Stimulated activated CD8-positive, alpha-beta memory T cell treated with anti-CD3 and anti-CD28 coated beads, Interleukin-4, amount 100 ng/mL, for 4 hours (primary cell): Measurements from ENCODE around the gene KIAA1958.

Source experiments
- DNase-seq, 2 donors: peaks; one replicate each; pipeline ENCODE4 v3.0.0-alpha.2; 2020; ENCODE audit warnings: low read depth in 2 of 2, low spot score in 1 of 2

Gene KIAA1958, protein sequence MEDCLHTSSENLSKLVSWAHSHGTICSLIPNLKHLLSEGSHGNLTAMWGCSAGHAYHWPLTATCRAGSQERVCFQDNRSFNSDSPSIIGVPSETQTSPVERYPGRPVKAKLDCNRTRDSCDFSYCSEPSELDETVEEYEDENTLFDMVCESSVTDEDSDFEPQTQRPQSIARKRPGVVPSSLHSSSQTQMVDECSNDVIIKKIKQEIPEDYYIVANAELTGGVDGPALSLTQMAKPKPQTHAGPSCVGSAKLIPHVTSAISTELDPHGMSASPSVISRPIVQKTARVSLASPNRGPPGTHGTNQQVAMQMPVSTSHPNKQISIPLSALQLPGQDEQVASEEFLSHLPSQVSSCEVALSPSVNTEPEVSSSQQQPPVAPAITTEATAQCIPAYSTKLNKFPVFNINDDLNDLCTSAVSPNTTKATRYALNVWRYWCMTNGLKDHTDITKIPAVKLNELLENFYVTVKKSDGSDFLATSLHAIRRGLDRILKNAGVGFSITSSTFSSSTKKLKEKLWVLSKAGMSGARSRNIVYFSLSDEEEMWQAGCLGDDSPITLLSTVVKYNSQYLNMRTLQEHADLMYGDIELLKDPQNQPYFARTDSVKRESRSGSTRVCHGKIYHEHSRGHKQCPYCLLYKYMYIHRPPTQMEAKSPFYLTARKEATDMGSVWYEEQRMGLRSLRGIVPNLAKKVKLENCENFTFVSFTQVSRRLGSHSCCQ

DNA sequence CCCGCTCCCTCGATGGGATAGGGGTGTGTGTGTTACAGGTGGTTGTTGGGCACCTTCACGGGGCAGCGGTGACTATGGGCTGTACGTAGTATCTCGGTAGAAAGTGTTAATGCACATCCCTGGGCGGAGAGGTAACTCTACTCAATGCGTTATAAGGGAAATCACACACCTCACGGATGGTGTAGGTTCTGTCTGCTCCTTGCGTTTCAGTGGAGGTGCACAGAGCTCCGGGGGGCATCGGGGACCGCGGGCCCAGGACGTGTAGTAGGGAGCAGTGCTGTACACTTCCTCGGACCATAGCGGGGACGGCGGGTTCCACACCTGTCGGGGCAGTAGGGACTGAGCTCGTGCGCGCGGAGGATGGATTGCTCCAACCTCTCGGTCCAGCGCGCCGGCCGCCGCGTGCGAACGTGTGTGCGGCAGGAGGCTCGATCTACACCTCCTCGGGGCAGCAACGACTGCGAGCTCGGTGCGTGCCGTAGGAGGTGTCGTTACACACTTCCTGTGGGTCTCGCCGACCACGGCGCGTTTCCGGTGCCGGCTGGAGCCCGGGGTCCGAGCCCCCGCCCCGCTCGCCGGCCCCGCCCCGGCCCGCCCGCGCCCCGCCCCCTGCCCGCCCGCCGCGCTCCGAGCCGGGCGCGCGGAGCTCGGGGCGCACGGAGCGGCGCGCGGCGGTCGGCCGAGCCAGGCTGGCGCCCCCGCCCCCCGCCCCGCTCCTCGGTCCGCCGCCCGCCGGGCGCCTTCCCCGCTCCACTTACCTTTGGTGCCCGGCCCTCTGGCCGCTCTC is at the start of gene KIAA1958:
Gene KIAA1958, plus strand, starts transcription at position 607 of the 787 bp plus-strand sequence. CDS start 87,254 bp downstream, outside the sequence.
- DNase-seq: peak; percentile 46 to 76

DNA sequence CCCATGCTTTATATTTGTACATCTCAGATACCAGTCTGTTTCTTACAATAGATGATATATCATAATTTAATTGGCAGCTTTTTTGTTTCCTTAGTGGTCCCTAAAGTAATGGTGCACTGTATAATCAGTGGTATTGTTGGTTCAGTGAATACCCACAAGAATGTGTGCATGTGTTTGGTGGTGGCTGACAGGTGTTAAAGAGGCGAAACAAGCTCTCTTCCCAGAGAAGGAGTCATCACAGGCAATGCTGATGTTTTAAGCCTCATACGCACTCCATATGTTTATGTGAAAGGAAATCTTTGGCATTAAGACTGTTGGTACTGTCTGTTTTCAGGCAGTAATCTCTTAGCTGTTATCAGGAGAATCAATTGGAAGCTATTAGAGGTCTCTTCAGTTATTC is 49.2 kb upstream of the KIAA1958 start:
- DNase-seq: no peak

DNA sequence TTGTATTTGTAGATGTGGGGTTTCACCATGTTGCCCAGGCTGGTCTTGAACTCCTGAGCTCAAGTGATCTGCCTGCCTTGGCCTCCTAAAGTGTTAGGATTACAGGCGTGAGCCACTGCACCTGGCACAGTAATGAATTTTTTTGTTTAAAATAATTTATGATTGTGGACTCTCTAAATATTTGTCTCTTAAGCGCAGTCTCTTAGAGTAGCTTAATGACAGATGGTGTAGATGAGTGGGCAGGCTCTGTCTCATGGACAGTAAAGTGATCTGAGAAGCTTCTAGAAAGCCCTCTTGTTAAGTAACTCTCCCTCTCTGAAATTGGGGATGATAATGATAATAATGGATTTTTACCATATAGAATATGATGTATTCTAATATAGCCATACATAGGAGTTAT is 47.5 kb upstream of the KIAA1958 start:
- DNase-seq: no peak

DNA sequence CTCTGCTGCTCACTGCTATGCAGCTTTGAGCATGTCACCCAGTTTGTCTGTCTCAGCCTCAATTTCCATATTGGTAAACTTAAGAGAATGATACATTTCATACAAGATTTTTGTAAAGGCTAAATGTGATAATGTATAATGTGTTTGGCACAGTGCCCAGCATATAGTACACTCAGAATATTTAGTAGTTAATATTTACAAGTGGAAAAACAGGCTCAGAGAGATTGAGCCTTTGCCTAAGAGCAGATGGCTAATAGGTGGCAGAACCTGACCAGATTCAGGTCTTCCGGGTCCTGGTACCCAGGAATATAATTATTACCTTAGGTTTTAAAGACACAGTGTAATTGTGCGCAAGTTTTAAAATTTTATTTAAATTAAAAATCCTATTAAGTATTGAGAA is 46.8 kb upstream of the KIAA1958 start:
- no peak for DNase-seq

DNA sequence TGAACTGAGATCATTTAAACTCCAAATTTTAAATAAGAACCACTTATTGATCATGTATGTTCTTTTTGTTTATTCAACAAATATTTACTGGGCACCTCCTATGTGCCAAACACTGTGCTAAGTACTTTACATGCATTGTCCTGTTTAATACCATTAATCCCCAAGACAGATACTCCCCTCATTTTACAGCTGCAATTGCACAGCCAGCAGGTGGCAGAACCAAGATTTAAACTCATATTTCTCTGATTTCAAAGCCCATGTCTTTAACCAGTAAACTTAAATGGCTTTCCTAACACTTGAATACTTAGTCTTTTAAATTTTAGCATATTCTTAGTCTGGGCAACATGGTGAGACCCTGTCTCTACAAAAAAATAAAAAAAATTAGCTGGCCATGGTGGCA is 43.4 kb upstream of the KIAA1958 start:
- no peak for DNase-seq

DNA sequence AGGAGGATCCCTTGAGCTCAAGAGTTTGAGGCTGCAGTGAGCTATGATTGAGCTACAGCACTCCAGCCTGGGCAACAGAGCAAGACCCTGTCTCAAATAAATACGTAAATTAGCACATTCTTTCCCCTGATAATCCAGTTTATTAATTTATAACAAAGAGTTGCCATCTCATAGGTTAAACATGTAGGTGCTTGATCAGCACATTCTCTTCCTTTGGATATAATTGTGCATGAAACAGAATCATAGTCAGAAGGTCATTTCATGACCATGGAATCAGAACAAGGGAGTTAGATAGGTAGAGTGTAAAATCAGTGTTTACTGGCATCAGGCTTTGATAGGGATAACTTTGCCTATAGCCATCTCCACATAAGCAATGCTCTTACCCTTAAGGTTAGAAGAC is 43.0 kb upstream of the KIAA1958 start:
- no peak for DNase-seq

DNA sequence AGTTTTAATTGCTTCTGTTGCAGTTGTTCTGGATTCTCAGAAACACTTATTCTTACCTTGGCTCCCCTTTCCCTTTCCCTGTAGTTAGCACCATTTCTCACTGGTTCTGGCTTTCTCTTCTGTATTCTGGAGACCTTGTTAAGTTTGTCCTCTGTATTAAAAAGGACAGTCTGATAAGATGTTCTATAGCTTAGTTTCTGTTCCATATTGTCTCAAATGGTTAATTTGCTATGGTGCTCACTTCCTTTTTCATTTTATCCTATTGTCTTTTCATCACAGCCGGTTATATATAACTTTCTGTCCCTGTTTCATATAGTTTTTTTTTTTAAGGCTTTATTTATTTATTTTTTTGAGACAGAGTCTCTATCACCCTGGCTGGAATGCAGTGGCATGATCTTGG is 41.4 kb upstream of the KIAA1958 start:
- no peak for DNase-seq

DNA sequence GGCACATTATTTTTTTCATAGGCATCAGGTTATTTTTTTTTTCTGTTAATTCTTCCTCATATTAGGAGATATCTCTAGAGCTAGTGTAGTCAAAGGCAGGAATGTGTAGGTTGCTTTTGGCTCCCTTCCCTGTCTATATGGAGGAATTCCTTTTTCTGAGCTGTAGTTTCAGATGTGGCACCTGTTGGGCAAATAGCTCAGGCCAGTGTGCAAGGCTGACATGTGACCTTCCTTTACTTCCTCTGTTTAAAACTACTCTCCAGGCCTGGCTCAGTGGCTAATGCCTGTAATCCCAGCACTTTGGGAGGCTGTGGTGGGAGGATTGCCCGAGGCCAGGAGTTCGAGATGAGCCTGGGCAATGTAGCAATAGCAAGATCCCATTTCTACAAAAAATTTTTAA is 40.5 kb upstream of the KIAA1958 start:
- DNase-seq: no peak

DNA sequence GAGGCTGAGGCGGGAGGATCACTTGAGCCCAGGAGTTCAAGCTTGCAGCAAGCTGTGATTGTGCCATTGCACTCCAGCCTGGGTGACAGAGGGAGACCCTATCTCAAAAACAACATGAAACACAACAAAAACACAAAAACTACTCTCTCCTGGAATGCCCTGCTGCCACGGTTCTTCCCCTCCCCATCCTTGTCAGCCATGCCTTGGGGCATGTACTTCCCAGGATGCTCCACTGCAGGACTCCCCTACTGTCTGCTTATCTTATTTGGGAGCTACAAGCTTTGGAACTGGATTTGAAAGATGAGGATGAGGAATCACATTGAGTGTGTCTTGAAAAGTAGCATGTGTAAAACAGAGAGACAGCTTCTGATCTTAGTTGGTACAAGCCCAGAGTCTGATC is 40.1 kb upstream of the KIAA1958 start:
- DNase-seq: no peak

DNA sequence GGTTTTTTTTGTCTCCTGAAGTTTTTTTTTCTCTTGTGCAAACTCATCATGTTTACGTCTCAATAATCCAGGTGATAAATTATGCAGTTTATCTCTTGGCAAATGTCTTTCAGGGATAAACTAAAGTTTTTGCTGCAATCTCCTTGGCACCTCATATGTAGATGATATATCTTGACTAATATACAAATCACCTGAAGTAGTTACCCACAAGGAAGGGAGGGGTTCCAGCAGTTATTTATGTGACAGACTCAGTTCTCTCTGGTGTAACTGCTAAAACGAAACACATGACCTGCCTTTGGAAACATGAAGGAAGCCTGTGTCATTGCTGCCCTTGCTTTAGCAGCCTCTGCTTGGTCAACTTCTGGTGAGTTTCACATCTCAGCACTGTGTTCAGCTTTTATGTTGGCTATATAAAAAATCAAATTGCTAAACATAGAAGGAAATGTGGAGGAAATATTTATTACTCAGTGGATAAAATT is 39.3 kb upstream of the KIAA1958 start:
- no peak for DNase-seq

DNA sequence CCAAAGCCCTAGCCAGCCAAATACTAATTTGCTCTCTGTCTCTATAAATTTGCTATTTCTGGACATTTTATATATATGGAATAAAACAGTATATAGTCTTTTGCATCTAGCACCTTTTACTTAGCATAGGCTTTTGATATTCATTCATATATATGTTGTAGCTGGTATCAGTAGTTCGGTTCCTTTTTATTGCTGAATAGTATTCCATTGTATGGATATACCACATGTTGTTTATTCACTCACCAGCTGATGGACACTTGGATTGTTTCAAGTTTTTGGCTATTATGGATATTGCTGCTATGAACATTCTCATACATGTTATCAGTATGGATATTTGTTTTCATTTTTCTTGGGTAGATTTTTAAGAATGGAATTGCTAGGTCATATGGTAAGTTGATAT is 23.8 kb upstream of the KIAA1958 start:
- no peak for DNase-seq

DNA sequence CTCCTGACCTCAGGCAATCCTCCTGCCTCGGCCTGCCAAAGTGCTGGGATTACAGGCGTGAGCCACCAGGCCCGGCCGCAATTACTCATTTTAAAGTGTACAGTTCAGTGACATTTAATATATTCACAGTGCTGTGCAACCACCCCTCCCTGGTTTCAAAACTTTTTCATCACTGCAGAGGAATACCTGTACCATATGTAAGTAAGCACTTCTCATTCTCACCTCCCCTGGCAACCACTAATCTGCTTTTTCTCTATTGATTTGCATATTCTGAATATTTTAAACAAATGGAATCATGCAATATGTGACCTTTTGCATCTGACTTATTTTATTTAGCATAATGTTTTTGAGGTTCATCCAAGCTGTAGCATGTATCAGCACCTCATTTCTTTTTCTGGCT is 21.3 kb upstream of the KIAA1958 start:
- DNase-seq: no peak

DNA sequence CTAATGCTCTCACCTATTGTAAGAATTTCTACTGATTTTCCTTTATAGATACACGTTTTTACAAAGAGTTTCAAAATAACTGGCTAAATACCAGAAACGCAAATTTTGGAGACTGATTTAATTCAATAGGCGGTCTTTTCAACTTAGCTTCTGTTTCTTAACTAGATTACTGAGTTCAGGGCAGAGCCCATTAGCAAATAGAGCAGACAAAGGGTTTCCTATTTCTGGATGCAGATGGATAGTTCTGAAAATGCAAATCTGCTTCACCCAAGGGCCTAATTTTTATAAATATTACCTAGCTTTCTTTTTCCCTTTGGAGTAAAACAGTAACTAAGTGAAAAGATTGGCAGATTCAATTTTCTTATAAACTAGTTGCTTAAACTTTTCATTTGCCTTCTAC is 13.6 kb upstream of the KIAA1958 start:
- no peak for DNase-seq

DNA sequence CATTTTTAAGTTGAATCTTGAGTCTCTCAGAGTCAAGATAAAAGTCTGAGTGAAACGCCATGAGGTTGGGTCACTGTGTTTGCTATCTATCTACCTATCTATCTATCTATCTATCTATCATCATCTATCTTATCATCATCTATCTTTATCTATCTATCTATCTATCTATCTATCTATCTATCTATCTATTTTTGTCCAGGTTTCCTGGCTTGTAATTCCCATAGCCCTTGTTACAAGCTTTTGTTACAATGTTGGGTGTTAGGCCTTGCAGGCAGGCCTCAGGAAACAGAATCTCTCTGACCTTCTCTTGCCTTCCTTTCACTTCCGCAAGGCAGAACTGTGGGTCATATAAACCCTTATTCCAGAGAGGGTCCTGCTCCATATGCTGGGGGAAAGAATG is 12.6 kb upstream of the KIAA1958 start:
- no peak for DNase-seq

DNA sequence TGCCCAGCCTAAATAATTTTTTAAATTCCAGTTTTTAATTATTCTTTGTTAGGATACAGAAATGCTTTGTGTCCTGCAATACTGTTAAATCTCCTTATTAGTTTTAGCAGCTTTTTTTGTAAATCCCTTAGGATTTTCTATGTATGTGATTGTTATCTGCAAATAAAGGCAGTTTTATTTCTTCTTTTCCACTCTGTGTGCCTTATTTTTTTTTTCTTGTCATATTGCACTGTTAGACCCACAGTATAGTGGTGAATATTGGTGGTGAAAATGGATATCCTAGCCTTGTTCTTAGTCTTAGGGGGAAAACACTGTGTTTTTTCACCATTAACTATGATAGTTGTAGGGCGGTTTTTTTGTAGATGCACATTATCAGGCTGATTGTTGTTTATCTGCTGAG is 11.3 kb upstream of the KIAA1958 start:
- no peak for DNase-seq

DNA sequence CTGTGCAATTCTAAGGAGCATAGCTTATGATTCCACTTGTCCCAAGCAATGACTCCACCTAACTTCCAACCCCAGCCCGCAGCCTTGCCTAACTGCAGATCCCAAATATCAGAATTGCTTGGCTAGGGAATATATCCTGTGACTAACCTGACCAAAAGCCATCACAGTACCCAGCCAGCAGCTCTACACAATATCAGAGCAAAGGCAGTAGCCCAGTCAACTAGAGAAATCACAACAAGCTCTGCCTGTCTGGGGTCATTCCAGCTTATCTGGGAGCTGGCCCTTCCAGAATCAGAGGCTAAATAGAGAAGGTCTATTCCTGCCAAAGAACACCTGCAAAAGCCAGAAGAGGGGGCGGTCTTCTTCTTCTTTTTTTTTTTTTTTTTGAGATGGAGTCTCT is 9.3 kb upstream of the KIAA1958 start:
- DNase-seq: no peak

DNA sequence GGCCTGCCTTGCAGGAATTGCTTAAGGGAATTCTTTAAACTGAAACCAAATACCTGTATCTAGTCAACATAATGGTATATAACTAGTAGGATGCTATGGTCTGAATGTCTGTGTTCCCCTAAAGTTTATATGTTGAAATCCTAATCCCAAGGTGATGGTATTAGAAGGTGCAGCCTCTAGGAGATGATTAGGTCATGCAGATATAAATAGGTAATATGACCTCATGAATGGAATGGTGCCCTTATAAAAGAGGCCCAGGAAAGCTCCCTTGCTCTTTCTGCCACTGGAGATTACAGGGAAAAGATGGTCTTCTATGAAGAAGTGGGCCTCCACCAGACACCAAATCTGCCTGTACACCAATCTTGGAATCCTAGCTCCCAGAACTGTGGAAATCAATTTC is 7.4 kb upstream of the KIAA1958 start:
- no peak for DNase-seq

DNA sequence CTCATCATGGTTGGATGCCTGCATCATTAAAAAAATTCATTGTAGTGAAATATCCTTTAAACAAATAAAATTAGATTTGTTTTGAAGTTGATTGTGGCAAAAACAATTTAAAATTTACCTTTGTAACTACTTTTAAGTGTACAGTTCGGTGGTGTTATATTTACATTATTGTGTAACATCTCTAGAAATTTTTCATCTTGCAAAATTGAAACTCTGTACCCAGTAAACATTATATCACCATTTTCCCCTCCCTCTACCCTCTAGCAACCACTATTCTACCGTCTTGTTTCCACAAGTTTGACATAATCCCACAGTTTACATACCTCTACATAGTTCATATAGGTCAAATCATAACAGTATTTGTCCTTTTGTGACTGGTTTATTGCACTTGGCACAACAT is 2.0 kb upstream of the KIAA1958 start:
- no peak for DNase-seq

DNA sequence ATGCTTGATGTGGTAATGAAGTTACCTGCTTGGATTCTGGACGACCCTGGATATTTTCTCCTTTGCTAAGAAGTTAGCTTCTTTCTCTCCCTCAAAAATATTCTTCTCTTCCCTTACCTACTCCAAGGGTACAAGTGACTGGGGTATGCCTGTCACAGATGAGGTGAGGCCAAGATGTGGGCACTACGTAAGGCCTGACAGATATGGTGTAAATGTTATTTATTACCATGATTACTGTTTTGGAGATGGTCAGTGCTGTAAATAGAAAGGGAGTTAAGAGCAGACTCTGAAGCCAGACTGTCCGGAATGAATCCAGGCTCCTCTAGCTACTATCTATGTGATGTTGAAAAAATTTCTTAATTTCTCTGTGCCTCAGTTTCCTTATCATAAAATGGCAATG is 1.1 kb upstream of the KIAA1958 start:
- no peak for DNase-seq

DNA sequence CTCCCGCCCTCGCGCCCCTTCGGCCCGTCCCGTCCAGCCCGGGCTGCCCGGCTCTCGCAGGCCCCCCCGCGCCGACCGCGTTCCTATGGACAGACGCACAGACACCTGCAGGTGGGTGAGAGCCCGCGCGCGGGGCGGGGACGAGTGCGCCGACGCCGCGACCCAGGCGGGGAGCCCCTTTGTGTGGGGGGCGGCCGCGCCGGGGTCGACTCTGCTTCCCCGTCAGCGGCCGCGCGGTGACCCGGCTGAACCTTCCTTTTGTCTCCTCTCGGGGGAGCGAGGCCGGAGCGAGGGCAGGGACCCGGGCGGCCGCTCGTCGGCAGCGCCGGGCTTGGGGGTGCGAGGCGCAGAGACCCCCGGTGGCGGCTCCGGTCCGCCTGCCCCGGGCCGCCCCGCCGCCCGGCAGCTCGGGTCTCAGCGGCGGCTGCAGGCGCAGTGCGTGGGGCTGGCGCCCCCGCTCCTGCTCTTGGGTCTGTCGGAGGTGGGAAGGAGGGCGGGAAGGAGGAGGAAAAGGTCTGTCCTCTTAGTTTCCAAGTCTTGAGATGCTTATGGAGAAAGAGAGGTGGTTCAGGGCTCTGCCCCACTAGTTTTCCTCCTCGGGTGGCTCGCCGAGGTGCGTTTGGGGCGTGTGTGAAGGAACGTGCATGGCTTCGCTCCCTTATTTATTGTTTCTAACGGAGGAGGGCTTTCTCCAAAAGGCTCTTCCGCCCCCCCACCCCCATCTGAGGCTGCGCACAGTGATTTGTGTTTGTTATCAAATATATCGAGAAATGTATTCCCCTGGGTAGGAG is 576 bp downstream of the KIAA1958 start:
- peak; percentile 21 to 32 for DNase-seq

DNA sequence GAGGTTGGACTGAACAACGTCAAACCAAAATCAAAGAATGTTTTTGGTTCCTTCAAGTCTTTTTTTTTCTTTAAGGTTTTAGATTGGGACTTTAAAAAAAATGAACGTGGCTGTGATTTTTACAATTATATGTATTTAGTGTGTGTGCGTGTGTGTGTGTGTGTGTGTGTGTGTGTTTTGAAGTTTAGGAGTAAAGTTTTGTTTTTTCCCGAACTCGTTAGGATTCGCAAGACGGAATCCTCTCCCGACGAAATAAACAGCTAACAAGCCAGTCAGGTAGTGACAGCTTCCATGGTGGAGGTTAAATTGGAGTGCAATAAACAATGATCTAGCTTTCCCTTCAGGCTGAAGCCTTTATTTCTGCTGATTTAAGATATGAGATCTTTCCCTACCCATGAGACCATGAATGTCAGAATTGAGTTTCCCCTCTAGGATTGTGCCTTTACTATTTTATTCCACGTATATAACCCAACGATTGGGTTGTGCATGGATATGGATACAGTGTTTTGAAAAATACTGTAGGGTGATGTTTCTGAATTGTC is 1.2 kb downstream of the KIAA1958 start:
- no peak for DNase-seq
